ENCODE measurements around the gene FAM20C. TPM values are rescaled to one million over a fixed set of nuclear protein-coding genes. Genes with fewer than 3 reads are reported as not detected.

FAM20C gene
- total RNA-seq, 1 donor from 2014 or later = 22.1 TPM

- peaks cover 10% of the 10 kb centered on the region for H3K4me1 ChIP-seq
- no peak overlapping the region for H3K27ac ChIP-seq
These were observed 38.1 kb upstream of the FAM20C start for GRCh38 chr7:154096-154799.

DNA sequence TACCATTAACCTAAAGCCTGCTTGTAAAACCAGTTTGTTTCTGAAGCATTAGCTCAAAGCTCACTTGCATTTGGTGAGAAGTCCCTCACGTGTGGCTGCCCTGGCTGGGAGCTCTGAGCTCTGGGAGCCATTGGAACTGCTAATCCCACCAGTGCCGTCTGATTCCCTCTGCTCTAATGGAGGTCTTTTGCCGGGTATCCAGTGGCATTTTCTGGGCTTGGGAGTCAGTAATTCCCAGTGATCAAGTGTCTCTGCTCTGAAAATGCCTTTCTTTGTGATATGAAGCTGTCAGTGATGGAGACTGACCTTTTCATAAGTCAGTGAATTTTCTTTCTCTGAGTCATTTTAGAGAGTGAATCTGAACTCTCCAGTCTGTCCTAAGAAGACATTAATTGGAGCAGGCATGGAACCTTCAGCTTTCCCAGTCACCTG lies 36.9 kb upstream of the FAM20C start:
- H3K9me3 ChIP-seq = no peaks in the 10 kb centered on the region
- no peaks in the 10 kb centered on the region for H3K4me1 ChIP-seq
- H3K27ac ChIP-seq = no peak overlapping the region
- no peaks in the 10 kb centered on the region for H3K27me3 ChIP-seq
- intact Hi-C loops (cut with DNase I) = no loop called here
- no peak overlapping the region for H3K4me3 ChIP-seq
- DNase-seq (ENCODE audit: extremely low spot score in 2 of 2) = no peak
- no peaks in the 10 kb centered on the region for H3K36me3 ChIP-seq
- TF ChIP-seq, protein P1, sequence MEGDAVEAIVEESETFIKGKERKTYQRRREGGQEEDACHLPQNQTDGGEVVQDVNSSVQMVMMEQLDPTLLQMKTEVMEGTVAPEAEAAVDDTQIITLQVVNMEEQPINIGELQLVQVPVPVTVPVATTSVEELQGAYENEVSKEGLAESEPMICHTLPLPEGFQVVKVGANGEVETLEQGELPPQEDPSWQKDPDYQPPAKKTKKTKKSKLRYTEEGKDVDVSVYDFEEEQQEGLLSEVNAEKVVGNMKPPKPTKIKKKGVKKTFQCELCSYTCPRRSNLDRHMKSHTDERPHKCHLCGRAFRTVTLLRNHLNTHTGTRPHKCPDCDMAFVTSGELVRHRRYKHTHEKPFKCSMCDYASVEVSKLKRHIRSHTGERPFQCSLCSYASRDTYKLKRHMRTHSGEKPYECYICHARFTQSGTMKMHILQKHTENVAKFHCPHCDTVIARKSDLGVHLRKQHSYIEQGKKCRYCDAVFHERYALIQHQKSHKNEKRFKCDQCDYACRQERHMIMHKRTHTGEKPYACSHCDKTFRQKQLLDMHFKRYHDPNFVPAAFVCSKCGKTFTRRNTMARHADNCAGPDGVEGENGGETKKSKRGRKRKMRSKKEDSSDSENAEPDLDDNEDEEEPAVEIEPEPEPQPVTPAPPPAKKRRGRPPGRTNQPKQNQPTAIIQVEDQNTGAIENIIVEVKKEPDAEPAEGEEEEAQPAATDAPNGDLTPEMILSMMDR (IDR thresholded peaks at IDR 0.05) = no peak
- TF ChIP-seq POLR2AphosphoS5 (IDR thresholded peaks at IDR 0.05; ENCODE audit: insufficient read depth in 1 of 2, low read depth in 1 of 2) (no peak), POLR2A (IDR thresholded peaks at IDR 0.05) (no peak)

More at GRCh38 chr7:154096-154799, 38.1 kb upstream of the FAM20C start:
- no peak overlapping the region for H3K4me3 ChIP-seq
- H3K36me3 ChIP-seq = no peaks in the 10 kb centered on the region
- H3K27me3 ChIP-seq = no peaks in the 10 kb centered on the region
- TF ChIP-seq, protein P1 (IDR thresholded peaks at IDR 0.05) = no peak
- no peak for TF ChIP-seq POLR2A (IDR thresholded peaks at IDR 0.05)
- no peak for TF ChIP-seq POLR2AphosphoS5 (IDR thresholded peaks at IDR 0.05; ENCODE audit: insufficient read depth in 1 of 2, low read depth in 1 of 2)
- no peaks in the 10 kb centered on the region for H3K9me3 ChIP-seq
- DNase-seq (ENCODE audit: extremely low spot score in 2 of 2) = no peak
- intact Hi-C loops (cut with DNase I) = no loop called here

DNA sequence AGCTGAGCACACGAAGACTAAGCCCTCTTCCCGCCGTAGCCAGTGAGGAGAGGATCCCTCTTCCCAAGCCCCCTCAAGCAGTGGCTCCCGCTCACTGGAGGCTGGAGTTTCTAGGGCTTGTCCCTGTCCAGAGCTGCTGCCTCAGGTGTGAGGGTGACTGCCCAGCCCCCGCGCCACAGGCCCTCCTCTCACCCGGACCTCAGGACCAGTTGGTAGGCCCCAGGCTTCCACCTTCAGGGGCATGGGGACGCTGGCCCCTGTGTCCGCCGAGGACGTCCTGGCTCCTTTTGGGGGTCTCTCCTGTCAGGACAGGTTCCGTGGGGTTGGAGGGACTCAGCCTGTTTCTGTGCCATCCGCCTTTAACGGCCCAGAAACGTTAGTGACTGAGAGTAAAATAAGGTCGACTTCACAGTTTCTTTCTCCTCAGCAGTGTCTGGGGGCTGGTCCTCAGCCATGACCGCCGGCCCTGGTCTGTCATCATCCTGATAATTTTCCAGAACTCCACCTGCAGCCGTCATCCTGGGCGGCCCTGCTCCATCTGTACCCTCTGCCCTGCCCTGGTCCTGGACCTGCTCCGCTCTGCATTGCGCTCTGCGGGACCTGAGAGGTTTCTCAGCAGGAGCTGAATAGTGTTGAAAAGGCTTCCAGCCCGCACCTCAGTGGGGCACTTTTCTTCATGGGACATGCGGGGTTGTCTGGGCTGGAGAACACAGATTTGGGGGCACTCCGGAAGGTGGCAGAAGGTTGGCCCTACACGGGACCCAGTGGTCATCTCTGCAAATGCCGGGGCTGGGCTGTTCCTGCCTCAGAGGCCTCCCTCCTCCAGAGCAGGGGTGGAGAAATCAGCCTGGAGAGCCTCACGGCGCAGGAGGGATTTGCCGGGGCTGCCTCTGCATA lies 36.0 kb upstream of the FAM20C start:
- no peaks in the 10 kb centered on the region for H3K27me3 ChIP-seq
- no peaks in the 10 kb centered on the region for H3K9me3 ChIP-seq
- H3K27ac ChIP-seq = no peak overlapping the region
- TF ChIP-seq POLR2AphosphoS5 (IDR thresholded peaks at IDR 0.05; ENCODE audit: insufficient read depth in 1 of 2, low read depth in 1 of 2) = no peak
- TF ChIP-seq, protein P1 (IDR thresholded peaks at IDR 0.05) = no peak
- TF ChIP-seq POLR2A (IDR thresholded peaks at IDR 0.05) = no peak
- no peaks in the 10 kb centered on the region for H3K36me3 ChIP-seq
- intact Hi-C loops (cut with DNase I) = no loop called here
- H3K4me1 ChIP-seq = no peaks in the 10 kb centered on the region
- no peak for DNase-seq (ENCODE audit: extremely low spot score in 2 of 2)
- no peak overlapping the region for H3K4me3 ChIP-seq

DNA sequence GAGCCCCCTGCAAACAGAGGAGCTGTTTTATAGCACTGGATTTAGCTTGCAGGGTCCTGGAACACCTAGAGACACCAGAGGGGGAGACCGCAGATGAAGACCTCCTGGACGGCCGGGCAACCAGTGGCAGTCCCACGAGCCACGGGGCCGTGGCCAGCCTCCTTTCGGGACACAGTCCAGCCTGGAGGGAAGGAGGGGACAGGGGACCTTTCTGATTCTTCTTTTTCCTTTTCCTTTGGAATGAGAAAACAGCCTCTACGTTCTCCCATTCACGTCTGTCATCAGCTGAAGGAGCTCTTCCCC lies 35.4 kb upstream of the FAM20C start:
- Histone ChIP-seq H3K9me3 (no peaks in the 10 kb centered on the region), H3K27ac (no peak overlapping the region), H3K27me3 (no peaks in the 10 kb centered on the region), H3K4me1 (no peaks in the 10 kb centered on the region), H3K4me3 (no peak overlapping the region), H3K36me3 (no peaks in the 10 kb centered on the region)
- TF ChIP-seq POLR2A (IDR thresholded peaks at IDR 0.05) = no peak
- TF ChIP-seq, protein P1 (IDR thresholded peaks at IDR 0.05) = no peak
- TF ChIP-seq POLR2AphosphoS5 (IDR thresholded peaks at IDR 0.05; ENCODE audit: insufficient read depth in 1 of 2, low read depth in 1 of 2) = no peak
- DNase-seq (ENCODE audit: extremely low spot score in 2 of 2) = no peak
- intact Hi-C loops (cut with DNase I) = no loop called here
